K562 (cell line): Measurements from ENCODE around the gene TRIM34. TPM values are rescaled to one million over a fixed set of nuclear protein-coding genes. Genes with fewer than 3 reads are reported as not detected.

Source experiments
- CREB3L1 ChIP-seq: fragments of 450-650 bp; IDR thresholded peaks from 2 replicates; pipeline ENCODE4 v1.6.1; 2014; ENCODE audit warnings: low read depth, mild to moderate bottlenecking, moderate library complexity, borderline replicate concordance
- CXXC5 ChIP-seq: fragments of 250-450 bp; sonication (Bioruptor Pico); IDR thresholded peaks from 2 replicates; pipeline ENCODE4 v1.8.0; 2022; ENCODE audit warnings: inconsistent platforms, mild to moderate bottlenecking, moderate library complexity
- FIP1L1 ChIP-seq: fragments of 200-400 bp; formaldehyde crosslinking; IDR thresholded peaks from 2 replicates; pipeline ENCODE4 v1.6.1; 2018; ENCODE audit warnings: mild to moderate bottlenecking, low read depth, low read length; ENCODE audit not compliant: poor library complexity, severe bottlenecking
- HDAC1 ChIP-seq, 2 experiments: fragments of 450-650 bp; IDR thresholded peaks; 2 replicates each; pipeline ENCODE4 v1.6.1; 2016 to 2017; ENCODE audit warnings: inconsistent platforms in 1 of 2, mild to moderate bottlenecking in 1 of 2, moderate library complexity in 1 of 2
- HLTF ChIP-seq: fragments of 450-650 bp; IDR thresholded peaks from 2 replicates; pipeline ENCODE4 v1.6.1; 2016
- HNRNPLL ChIP-seq: fragments of 200-400 bp; formaldehyde crosslinking; IDR thresholded peaks from 2 replicates; pipeline ENCODE4 v1.6.1; 2017; ENCODE audit warnings: low read length, low read depth, mild to moderate bottlenecking; ENCODE audit not compliant: poor library complexity, severe bottlenecking
- KLF10 ChIP-seq: fragments of 250-450 bp; sonication (Bioruptor Pico); IDR thresholded peaks from 2 replicates; pipeline ENCODE4 v1.6.1; 2021; ENCODE audit warnings: matching md5 sums
- KLF16 ChIP-seq: IDR thresholded peaks from 2 replicates; pipeline ENCODE4 v1.6.1; 2016; ENCODE audit warnings: antibody characterized with exemption
- NBN ChIP-seq: fragments of 450-650 bp; IDR thresholded peaks from 2 replicates; pipeline ENCODE4 v1.6.1; 2016; ENCODE audit warnings: low read depth, mild to moderate bottlenecking
- NFXL1 ChIP-seq: fragments of 450-650 bp; formaldehyde crosslinking; IDR thresholded peaks from 2 replicates; pipeline ENCODE4 v1.4.0; 2021; ENCODE audit warnings: mild to moderate bottlenecking
- PRDM10 ChIP-seq: fragments of 450-650 bp; IDR thresholded peaks from 2 replicates; pipeline ENCODE4 v1.6.1; 2018; ENCODE audit not compliant: partially characterized antibody
- PRMT5 ChIP-seq: sonication (generic); formaldehyde crosslinking; IDR thresholded peaks from 2 replicates; pipeline ENCODE4 v1.5.0; 2020; ENCODE audit warnings: missing genetic modification reagents
- RAD21 ChIP-seq, 2 experiments: fragments of 250-450 bp in 1 of 2; fragments of 450-650 bp in 1 of 2; sonication (Bioruptor Pico) in 1 of 2; formaldehyde crosslinking in 1 of 2; IDR thresholded peaks in 1 of 2; conservative IDR thresholded peaks in 1 of 2; 2 replicates each; pipeline versions ENCODE4 v1.4.0 to v1.8.0; 2020 to 2022; ENCODE audit warnings: mild to moderate bottlenecking in 2 of 2, moderate library complexity in 1 of 2
- SMAD4 ChIP-seq: fragments of 250-450 bp; sonication (Bioruptor Pico); conservative IDR thresholded peaks from 2 replicates; pipeline ENCODE4 v1.8.0; 2021; ENCODE audit warnings: inconsistent platforms, mild to moderate bottlenecking, moderate library complexity
- SNIP1 ChIP-seq: fragments of 450-650 bp; IDR thresholded peaks from 2 replicates; pipeline ENCODE4 v1.7.1; 2017; ENCODE audit warnings: low read depth, mild to moderate bottlenecking
- TARDBP ChIP-seq: fragments of 450-650 bp; IDR thresholded peaks from 2 replicates; pipeline ENCODE4 v1.6.1; 2016
- ZNF354B ChIP-seq: fragments of 250-450 bp; sonication (Bioruptor Pico); IDR thresholded peaks from 2 replicates; pipeline ENCODE4 v1.4.0; 2020
- ZNF444 ChIP-seq: fragments of 250-450 bp; sonication (Bioruptor Pico); IDR thresholded peaks from 2 replicates; pipeline ENCODE4 v1.4.0; 2020; ENCODE audit warnings: mild to moderate bottlenecking, moderate library complexity
- ZNF644 ChIP-seq: fragments of 200-800 bp; sonication (Bioruptor generic); IDR thresholded peaks from 2 replicates; pipeline ENCODE4 v1.6.1; 2016; ENCODE audit warnings: low read depth, missing genetic modification characterization, missing compliant biosample characterization
- ZSCAN29 ChIP-seq: fragments of 450-650 bp; IDR thresholded peaks from 2 replicates; pipeline ENCODE4 v1.6.1; 2017
- polyA plus RNA-seq, 8 experiments: library from polyadenylated mRNA; depleted of rRNA in 4 of 8; stranded (reverse) in 5 of 8; unstranded in 3 of 8; fragments of >200 nt; fragmentation: Nextera tagmentation in 2 of 8; fragmentation: Illumina TruSeq in 1 of 8; extraction: Ambion mirVana in 2 of 8; extraction: Trizol in 1 of 8; gene quantifications; 2 replicates each; pipeline versions ENCODE4 v1.2.1 to v1.2.3, GENCODE V29; 2011 to 2014; ENCODE audit warnings: inconsistent platforms in 1 of 8, missing spikeins in 1 of 8
- total RNA-seq, 7 experiments: library from RNA; depleted of rRNA in 6 of 7; stranded (reverse); fragments of >200 nt in 6 of 7; fragmentation: Illumina TruSeq in 2 of 7; extraction: Trizol in 2 of 7; gene quantifications; 2 replicates each; pipeline versions ENCODE4 v1.2.1 to v1.2.3, GENCODE V29; 2011 to 2021; ENCODE audit warnings: low replicate concordance in 1 of 7
- TF ChIP-seq, protein P1 (sequence below): sonication (generic); IDR thresholded peaks from 2 replicates; pipeline ENCODE4 v1.6.1; 2016
- TF ChIP-seq, protein P2 (sequence below): IDR thresholded peaks from 2 replicates; pipeline ENCODE4 v1.6.1; 2016; ENCODE audit warnings: missing genetic modification characterization, missing compliant biosample characterization

The TRIM34 gene
- total and polyA plus RNA-seq, 9 of the 15 experiments (the other 6 are each of a cell fraction or from before 2014, with no cell fraction given): 0.31 to 2.9 (median 1.3) TPM

GRCh38 chr11:5596607-5597201, 28.1 kb upstream of the TRIM34 start, which contains the start of gene TRIM6 (continued):
- peak; percentile 34 for TF ChIP-seq PRDM10
- TF ChIP-seq NBN: peak; percentile 88; the same call in 1 of the 2 replicates
- no peak for TF ChIP-seq RAD21 (CRISPR knock-in tag; conservative IDR thresholded peaks at IDR 0.05 in 1 of 2, IDR thresholded peaks at IDR 0.05 in 1 of 2)
- TF ChIP-seq CREB3L1: peak; percentile 22; the same call in 1 of the 2 replicates
- TF ChIP-seq KLF10 (CRISPR knock-in tag): no peak
- TF ChIP-seq KLF16: peak; percentile 92
- TF ChIP-seq HNRNPLL: peak; percentile 92
- no peak for TF ChIP-seq PRMT5 (CRISPR knock-in tag)
- TF ChIP-seq TARDBP: no peak
- no peak for TF ChIP-seq ZNF354B
- peak in 1 of 2 experiments; percentile 81; a peak in 2 of 4 replicates for TF ChIP-seq HDAC1 (IDR thresholded peaks at IDR 0.05)
- TF ChIP-seq ZNF644: 0 out of 2 replicates have a peak, but pooled peaks have one; percentile 47
- peak; percentile 87 for TF ChIP-seq SMAD4
- 0 out of 2 replicates have a peak, but pooled peaks have one; percentile 49 for TF ChIP-seq ZSCAN29
- 0 out of 2 replicates have a peak, but pooled peaks have one; percentile 59 for TF ChIP-seq ZNF444 (CRISPR knock-in tag)
- TF ChIP-seq, protein P1, sequence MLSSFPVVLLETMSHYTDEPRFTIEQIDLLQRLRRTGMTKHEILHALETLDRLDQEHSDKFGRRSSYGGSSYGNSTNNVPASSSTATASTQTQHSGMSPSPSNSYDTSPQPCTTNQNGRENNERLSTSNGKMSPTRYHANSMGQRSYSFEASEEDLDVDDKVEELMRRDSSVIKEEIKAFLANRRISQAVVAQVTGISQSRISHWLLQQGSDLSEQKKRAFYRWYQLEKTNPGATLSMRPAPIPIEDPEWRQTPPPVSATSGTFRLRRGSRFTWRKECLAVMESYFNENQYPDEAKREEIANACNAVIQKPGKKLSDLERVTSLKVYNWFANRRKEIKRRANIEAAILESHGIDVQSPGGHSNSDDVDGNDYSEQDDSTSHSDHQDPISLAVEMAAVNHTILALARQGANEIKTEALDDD: peak; percentile 45
- peak; percentile 95 for TF ChIP-seq CXXC5 (CRISPR knock-in tag)
- no peak for TF ChIP-seq NFXL1
- TF ChIP-seq, protein P2, sequence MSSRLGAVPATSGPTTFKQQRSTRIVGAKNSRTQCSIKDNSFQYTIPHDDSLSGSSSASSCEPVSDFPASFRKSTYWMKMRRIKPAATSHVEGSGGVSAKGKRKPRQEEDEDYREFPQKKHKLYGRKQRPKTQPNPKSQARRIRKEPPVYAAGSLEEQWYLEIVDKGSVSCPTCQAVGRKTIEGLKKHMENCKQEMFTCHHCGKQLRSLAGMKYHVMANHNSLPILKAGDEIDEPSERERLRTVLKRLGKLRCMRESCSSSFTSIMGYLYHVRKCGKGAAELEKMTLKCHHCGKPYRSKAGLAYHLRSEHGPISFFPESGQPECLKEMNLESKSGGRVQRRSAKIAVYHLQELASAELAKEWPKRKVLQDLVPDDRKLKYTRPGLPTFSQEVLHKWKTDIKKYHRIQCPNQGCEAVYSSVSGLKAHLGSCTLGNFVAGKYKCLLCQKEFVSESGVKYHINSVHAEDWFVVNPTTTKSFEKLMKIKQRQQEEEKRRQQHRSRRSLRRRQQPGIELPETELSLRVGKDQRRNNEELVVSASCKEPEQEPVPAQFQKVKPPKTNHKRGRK (tag): no peak
- peak; percentile 76; the same call in 1 of the 2 replicates for TF ChIP-seq HLTF
- TF ChIP-seq FIP1L1: no peak
- TF ChIP-seq SNIP1: no peak
